NCI-H146 treated with DMSO at 0.1 percent for 48 hours (cell line): ENCODE measurements around the gene NFATC2.
A peak's percentile ranks its signal among the peaks of the same experiment; 100 is the strongest.

Source experiments
- DNase-seq: peaks from one replicate; lab custom pipeline; 2025; ENCODE audit not compliant: unreplicated experiment; lab: John Stamatoyannopoulos, UW

Gene NFATC2

DNA sequence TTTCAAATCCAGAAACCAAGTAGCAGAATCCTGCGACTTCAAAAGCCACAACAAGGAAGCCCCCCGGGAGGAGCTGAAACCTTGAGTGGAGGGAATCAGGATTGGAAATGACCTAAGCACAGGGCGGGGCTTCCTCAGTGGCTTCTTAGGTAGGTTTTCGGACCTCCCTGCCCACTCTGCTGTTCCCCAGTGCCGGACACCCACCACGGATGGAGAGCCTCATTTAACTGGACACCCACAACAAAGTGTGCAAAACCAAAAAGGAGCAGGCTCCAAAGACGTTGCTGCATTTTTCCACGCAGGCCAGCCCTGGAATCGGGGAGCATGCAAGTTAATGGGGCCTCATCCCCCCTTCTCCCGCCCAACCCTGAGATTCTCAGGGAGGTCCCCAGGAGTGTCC, 144.4 kb downstream of the NFATC2 start:
- no peak for DNase-seq

DNA sequence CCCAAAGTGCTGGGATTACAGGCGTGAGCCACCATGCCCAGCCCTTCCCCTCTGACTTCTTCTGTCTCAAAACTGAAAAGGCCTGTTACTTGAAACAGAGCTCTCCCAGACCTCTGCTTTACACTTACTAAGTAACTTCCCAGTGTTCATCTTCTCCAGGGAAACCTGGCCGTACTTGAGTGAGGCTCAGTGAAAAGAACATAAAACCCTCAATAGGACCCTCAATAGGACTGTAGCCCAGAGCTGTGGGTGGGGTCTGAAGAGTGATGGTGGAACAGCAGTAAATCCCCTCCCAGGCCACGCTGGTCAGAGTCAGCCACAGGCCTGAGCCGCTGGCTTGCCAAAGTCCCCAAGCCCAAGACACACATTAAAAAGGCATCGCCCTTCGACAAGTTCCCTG, 145.4 kb downstream of the NFATC2 start:
- no peak for DNase-seq

DNA sequence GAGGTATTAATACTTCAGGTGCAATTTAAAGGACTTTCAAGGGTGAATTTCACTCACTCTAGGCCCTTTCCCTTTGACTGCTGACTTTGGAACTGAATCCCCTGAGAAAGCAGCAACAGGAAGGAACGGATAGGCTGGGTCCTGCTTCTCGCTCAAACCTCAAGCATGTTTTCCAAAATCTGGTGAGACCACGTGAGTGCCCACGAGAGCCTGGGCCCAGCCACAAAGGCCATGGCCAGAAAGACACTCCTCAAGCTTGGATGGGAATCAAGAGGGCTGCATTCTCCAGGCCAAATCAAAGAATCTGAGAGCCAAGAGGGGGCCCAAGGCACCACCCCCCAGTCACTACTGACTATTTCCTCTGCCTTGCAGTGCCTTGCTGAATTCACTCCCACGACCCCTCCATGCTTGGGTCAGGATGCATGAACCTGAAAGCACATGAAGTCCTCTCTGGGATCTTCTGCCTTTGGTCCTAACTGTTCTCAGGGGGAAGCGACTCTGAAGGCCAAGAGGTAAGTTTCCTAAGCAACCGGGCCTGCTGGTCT, 146.1 kb downstream of the NFATC2 start:
- DNase-seq = no peak

DNA sequence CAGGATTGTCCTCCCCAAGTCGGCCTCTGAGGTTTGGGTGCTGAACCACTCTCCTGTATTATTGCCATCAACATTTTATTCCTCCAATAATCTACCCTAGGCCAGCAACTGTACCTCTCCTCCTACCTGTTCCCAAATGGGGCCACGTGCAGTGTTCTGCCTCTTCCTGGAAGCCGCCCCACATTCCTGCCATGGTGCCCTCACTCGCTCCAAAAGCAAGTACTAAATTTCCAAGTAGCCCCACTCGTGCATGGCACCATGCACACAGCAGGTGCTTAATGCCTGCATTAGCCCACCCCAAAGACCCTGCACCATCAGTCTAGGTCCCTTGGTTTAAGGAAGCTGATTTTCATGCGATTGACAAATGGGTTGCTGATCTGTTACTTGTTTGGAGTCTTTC, 147.8 kb downstream of the NFATC2 start:
- DNase-seq = no peak

DNA sequence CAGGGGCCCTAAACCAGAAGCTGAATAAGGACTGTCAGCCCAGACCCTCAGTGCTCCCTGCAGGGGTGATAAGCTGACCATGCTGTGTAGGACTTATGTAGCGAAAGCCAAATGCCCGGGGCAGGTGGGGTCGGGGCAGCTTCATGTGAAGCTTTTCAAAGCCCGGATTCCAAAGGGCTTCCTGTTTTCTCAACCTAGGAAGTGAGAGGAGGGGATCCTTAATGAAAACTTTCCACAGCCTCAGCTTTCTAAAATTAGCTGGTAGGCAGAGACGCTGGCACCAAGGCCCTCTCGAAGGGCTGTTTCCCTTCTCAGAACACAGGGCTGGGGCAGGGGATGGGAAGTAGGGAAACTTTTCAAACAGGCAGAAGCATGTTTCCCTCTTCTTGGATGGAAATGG, 148.9 kb downstream of the NFATC2 start:
- no peak for DNase-seq

DNA sequence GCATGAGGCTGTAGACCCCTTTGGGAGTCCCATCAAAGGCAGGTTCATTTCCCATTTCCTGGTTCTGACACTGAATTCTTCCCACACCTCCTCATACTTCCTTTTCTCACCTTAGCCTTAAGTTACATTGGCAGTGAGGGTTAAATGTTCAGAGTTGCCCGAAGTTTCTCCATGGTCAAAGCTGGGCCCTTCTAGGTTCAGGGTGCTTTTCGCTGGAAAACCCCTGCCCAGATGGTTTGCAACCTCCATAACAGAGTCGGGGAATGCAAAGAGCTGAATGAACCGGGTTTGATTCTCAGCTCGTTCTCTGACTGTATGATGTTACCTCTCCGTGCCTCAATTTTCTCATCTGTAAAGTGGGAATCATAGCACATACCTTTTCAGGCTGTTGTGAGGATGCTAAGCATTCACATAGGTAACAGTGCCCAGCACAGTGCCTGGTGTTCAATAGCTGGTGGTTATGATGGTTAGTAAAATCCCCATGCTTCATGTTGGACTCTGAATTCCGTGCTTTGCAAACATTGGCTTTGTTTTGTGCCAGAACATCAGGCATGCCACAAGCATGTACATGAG, 149.8 kb downstream of the NFATC2 start:
- DNase-seq = no peak

DNA sequence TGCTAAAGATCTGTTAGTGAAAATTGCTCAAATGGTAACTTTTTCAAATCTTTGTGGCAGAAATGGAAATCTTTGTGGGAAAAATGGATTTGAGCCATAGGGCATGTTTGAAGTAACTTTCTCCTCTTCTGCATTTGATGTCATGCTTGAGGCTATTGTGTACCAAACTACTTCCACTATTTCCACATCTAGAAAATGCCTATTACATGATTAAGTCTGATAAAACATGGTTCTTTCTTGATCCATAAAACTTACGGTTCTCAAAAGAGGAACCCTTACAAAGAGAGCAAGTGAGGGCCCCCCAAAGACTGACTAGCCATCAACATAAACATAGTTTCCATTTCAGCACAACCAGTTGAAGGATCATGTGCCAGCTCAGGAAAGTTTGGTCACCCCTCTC, 150.6 kb downstream of the NFATC2 start:
- no peak for DNase-seq

DNA sequence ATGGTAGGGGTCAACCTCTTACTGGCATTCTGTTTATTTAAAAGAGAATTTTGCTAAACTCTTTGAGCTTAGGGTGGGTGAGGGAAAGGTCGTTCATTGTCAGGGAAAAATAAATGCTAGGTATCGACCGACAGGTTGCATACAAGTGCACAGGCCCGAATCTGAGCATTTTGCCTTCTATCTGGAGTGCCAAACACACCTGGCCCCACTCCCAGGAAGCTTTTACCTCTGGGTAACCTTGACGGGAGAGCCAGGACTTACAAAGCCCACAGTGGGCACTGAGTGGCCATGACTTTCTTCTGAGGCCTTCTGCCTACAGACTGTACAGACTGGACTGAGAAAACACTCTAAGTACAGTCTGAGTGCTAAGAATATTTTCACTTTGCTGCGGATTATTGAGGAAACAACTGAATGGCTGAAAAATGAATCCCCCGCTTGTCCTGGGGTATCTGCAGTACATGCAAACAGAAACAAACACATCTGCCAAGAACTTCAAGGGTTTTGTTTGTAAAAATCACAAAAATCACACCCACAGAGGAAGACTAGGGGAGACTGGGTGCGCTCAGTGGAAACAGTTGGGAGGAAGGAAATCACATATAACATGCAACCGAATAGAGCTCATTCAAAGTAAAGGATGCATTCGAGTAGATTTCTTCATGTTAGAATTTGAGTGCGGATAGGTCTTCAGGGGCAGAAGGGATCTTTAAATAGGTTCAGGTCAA, 152.8 kb downstream of the NFATC2 start:
- no peak for DNase-seq

DNA sequence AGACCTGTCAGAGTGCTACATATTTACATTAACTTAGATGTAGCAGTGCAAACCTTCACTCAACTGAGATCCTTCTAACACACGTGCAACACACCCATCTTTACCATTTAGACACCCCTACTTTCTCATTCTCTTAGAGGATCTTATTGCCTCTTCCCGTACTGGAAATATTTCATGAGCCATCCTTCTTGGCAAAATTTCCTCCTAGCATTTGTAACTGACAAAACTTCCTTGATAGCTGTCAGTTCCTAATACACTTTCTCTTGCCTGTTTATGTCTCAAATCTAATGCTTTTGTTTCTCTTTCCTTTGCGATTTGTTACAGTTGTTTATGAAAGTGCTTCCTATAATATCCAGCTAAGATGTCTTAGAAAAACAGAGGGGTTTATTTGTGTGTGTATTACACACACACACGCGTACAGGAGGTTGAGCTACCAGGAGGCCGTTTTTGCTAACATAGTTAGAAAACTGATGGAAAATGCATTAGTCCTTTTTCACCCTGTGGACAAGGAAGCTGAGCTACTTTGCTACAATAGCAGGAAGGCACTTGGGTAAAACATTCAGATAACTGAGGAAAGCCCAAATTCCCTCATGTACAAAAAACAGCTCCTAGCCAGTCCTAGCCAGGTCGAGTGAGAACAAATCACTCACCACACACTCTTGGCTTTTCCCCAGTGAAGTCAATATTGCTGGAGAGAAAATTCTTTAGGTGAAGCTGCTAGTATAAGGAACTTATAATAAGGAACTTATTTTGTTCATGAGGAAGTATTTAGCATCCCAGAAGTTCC, 153.6 kb downstream of the NFATC2 start:
- no peak for DNase-seq

DNA sequence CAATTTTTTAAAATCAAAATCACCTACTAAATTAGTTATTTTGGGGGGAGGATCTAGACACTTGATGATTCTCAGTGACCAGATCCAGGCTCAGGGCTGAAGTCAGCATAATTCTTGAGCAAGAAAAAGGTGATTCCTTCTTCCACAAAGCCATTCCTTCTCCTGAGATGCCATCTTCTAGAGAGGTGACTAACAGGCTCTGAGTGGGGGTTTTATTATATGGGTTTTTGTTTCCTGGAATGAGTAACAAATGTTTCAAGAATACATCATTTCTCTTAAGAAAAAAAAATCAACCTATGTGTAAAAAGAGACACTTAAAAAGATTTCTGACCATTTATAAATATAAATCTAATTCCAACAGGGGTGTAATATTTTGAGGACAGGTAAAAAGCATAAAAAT, 154.3 kb downstream of the NFATC2 start:
- DNase-seq = no peak

DNA sequence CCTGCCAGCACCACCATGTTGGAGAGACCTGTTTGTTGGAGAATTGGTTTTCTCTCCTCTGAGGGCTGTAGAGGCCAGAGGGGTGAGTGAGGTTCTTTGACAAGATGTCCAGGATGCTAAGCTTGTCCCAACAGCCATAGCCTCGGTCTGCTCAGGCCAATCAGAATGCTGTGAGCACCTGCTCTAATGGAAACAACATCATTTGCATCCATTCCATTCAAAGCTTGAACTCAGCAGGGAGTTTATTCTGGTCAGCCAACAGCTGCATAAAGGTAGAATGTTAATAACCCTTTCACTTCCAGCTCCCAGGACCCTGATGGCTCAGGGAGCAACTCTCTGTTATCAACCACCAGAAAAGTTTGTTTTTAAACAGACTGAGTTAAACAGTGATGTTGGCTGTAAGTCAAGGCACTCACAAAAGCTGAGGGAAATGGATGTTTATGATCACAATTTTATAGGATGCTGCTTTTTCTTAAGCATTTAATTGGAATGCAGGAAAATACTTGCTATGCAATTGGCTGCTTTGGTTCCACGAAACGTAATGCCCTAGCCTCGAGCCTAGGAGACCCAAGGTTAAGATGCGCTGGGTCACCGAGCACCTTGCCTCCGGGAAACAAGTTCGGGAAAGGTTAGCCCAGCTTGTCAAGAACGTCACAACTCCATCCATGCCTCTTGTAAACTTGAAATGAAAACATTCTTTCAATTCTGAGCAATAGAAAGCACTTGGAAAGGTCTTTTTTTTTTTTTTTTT, 155.2 kb downstream of the NFATC2 start:
- DNase-seq = peak; percentile 33

DNA sequence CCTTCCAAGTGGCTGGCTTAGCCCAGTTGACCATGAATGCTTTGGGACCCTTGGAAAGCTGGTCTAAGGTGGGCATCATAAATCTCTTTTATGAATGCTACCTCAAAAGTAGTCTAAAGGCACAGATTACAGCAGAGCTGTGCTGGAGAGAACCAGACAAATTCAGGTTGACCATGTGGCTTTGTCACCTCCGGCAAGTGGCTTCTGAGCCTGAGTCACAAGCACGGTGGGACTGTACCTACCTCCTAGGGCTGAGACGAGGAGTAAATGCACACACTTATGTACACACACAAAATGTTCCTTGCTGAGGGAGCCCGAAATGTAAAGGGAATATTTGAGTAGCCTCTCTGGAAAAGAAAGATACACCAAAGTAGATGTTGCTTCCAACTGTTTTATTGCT, 155.9 kb downstream of the NFATC2 start:
- DNase-seq = no peak

DNA sequence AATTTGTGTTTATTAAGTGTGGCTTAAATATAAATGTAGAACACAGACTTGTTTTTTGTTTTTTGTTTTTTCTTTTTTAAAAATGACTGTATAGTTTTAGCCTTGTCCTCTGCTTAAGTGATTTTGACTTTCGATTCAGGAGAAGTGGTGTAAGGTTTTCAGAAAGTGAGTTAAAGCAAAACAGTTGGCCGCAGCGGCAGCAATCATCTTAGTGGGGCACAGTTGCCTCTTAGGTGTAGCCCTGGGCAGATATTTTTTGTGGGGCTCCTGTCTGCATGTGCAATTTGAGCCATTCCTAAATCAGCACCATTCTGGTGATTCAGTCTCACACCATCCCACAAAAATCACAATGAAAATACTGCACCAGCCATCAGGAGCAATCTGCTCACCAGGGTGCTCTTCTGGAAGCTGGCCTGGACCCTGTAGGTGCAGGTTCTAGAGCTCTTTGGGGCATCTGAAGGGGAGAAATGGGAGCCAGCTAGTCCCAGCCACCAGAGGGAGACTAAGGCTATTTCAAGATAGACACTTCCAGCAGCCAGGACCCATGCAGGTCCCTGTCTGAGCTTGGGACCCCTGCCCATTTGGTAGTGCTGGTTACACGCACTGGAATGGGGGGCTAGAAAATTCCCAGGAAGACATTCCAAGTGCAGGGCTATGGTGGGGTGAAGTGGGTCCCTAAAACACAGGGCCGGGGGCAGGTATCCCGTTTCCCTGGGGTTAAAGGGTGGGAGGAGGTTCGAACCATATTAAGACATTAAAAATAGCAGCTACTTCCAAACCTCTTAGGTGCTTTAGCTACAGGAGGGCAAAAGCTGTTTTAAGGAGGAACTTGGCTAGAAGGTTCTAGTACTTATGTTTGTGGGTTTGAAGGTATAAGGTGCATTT, 156.6 kb downstream of the NFATC2 start:
- no peak for DNase-seq

DNA sequence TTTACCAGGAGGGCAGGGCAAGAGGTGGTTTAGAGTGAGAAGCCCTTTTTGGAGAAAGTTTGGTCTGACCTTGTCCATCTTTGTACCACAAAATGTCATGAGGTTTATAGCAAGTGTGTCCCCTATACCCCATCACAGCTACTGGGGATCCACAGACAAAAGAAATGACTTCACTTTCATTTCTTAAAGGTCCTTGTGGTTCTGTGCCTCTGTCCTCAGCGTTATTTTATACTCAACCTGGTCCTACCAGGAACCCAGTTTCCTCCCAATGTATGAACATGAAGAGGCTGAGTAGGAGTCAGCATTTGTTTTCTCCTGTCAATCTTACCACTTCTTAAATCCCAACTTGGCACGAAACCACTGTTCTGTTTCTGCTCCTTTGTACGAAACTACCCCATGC, 157.6 kb downstream of the NFATC2 start:
- DNase-seq = no peak

DNA sequence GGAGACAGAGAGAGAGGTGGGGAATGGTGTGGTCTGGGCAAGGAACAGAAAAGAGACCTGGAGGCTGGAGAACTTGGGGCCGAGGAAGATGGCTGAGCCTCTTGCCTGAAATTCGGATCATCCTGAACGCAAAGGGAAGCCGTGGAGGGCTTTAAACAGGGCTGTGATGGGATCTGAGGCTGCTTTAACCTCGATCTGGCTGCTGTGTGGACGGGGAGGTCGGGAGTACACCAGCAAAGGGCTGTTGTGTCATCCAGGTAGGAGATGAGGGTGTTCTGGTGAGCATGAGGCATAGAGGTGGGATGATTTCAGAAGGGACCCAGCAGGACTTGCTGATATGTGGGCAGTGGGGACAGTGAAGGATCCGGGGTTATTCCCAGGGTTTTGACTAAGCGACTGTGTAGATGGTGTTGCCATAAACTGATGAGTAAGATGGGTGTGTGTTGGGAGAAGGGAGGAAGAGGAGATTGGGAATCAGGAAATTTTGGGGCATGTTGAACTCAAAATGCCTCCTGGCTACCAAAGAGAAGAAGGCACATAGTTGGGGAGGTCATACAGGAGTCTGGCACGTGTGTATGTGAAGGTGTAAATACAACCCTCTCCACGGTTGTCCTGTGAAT, 158.5 kb downstream of the NFATC2 start:
- no peak for DNase-seq

DNA sequence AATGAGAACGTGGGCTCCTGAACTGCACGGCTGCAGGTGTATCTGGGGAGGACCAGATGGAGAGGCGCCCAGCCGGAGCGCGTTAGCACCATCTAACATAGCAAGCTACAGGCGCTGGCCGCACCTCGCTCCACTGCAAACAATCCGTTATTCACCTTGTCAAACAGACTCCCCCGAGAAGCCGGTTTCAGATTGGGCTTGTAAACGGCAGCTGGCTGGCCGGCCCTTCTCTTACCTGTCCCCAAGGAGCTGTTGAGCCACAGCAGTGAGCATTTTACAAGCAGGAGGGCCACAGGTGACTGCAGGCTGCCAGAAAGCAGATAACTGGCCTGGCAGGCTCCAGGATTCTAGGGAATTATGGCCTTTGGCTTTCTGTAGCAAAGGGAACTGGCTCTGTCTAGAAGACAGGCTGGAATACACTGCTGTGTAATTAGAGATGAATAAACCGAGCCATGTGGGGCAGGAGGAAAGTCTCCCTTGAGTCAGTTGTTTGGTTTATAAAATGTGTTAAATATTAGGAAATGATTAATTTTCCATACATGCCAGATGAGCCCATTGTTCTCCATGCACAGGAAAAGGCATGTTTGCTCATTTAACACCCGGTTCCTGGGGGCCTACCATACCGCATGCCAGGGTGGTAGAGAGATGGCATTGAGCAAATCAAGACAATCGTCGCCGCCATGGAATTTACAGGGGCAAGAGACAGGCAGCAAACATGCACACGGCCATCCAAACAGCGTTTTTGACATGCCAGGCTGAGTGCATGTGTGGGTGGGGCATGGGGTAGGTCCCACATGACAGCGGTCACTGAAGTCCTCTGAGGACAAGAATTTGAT, 159.3 kb downstream of the NFATC2 start:
- DNase-seq = peak; percentile 48

DNA sequence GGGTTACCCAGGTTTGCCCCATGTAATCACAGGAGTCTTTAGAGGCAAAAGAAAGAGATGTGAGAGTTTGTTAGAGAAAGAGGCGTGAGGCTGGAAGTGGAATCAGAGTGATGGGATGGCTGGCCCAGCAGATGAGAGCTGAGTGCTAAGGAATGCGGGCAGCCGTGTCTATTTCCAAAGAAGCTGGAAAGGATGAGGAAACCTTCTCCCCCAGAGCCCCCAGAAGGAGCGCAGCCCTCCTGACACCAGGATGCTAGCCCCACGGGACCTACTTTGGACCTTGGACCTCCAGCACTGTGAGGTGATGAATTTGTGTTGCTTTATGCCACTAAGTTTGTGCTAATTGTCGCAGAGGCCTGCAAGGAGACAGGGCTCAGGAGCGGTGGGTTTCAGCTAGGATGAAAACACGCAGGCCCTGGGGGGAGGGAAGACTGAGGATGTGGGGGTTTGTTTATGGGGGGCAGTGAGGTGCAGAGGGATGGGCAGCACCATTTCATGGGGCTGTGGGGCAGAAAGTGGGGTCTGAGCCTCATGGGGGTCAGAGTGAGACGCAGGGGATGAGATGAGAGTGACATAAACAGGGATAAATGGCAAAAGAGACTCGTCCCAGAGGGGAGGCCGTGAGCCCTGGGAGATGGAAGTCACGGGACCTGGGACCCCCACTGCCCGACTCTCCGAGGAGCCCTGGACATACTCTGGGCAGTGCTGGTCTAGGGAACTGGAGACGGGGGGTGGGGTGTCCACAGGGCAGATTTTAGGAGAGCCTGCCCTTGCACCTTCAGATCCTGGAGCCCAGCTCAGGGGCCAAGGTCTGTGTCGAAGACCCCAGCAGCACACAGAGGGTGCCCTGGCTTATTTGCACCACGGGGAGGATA, 160.2 kb downstream of the NFATC2 start:
- DNase-seq = no peak

DNA sequence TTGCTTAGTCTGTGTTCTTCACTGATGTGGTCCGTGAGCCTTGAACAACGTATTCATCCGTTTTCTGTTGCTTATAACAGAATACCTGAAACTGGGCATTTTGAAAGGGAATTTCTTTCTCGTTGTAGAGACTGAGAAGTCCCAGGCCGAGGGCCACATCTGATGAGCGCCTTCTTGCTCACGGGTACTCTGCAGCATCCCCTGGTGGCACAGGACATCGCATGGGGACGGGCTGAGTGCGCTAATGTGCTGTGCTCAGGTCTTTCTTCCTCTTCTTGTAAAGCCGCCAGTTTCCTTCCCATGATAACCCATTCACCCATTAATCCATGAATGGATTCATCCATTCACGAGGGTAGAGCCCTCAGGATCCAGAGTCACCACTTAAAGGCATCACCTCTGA, 161.0 kb downstream of the NFATC2 start:
- no peak for DNase-seq
